ENCODE measurements around the gene ATP1A4.

Gene ATP1A4

DNA sequence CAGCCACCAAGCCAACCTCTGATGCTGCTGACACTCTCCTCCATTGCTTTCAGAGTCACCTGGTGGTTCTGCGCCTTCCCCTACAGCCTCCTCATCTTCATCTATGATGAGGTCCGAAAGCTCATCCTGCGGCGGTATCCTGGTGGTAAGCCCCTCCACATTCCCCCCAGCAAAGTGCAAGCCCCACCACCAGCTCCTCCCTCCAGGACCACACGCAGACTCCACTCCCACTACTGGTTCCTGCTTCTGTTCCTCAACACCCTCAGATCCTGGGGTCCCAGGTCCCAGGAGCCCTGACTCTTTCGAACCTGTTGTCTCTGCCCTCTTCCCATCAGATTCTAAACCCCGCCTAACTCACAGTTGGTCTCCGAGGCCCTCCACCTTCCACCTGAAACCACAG, 11.6 kb upstream of the ATP1A4 start:
- Histone ChIP-seq H3K9me3 (no peaks in the 10 kb centered on the region), H3K36me3 (no peaks in the 10 kb centered on the region), H4K20me1 (no peaks in the 10 kb centered on the region), H3K4me1 (peaks cover 10% of the 10 kb centered on the region), H3K27me3 (no peaks in the 10 kb centered on the region), H3K4me3 (no peak overlapping the region), H3K27ac (no peak overlapping the region), H3K4me2 (no peak overlapping the region), H3K9ac (no peak overlapping the region)
- no peak for TF ChIP-seq Cebpa-rat (IDR thresholded peaks at IDR 0.05)

DNA sequence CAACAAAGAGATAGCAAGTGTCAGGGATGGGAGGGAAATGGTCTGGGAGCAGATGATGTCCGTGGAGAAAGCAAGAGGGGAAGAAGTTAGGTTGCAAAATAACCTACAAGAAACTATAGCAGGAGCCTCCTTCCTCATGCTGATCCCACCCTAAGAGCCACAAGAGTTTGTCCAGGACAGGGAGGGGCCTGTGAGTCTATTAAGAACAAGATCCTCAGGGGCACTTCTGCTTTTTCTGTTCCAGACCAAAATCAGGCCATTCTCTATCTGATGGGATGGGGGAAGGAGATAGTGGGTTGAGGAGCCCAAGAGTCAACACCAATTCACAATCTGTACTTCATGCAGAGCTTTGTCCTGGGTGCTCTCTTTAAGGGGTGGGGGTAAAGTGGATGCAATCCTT, 7.7 kb upstream of the ATP1A4 start:
- H3K27me3 ChIP-seq: no peaks in the 10 kb centered on the region
- no peak overlapping the region for H3K4me3 ChIP-seq
- H3K9ac ChIP-seq: no peak overlapping the region
- H3K27ac ChIP-seq: no peak overlapping the region
- no peaks in the 10 kb centered on the region for H3K36me3 ChIP-seq
- no peaks in the 10 kb centered on the region for H4K20me1 ChIP-seq
- peaks cover 10% of the 10 kb centered on the region for H3K4me1 ChIP-seq
- no peak for TF ChIP-seq Cebpa-rat (IDR thresholded peaks at IDR 0.05)
- no peak overlapping the region for H3K4me2 ChIP-seq
- no peaks in the 10 kb centered on the region for H3K9me3 ChIP-seq

DNA sequence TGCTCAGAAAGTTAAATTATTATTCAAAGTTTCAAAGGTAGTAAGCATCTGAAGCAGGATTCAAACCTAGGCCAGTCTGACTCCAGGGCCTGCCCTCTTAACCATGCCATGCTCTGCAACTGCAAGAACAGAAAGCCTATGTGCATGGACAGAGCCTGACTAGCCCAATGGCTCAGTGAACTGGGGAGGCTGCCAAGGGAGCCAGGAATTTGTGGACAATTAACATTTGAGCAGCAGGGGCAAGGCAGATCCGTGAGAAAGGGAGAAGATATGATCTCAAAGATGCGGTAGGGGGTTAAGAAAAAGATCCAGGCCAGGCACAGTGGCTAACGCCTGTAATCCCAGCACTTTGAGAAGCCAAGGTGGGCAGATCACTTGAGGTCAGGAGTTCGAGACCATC, 6.5 kb upstream of the ATP1A4 start:
- no peak overlapping the region for H3K27ac ChIP-seq
- H3K27me3 ChIP-seq: no peaks in the 10 kb centered on the region
- TF ChIP-seq Cebpa-rat (IDR thresholded peaks at IDR 0.05): no peak
- no peaks in the 10 kb centered on the region for H3K9me3 ChIP-seq
- H3K36me3 ChIP-seq: no peaks in the 10 kb centered on the region
- no peak overlapping the region for H3K4me2 ChIP-seq
- no peak overlapping the region for H3K4me3 ChIP-seq
- peaks cover 10% of the 10 kb centered on the region for H3K4me1 ChIP-seq
- no peaks in the 10 kb centered on the region for H4K20me1 ChIP-seq
- no peak overlapping the region for H3K9ac ChIP-seq

DNA sequence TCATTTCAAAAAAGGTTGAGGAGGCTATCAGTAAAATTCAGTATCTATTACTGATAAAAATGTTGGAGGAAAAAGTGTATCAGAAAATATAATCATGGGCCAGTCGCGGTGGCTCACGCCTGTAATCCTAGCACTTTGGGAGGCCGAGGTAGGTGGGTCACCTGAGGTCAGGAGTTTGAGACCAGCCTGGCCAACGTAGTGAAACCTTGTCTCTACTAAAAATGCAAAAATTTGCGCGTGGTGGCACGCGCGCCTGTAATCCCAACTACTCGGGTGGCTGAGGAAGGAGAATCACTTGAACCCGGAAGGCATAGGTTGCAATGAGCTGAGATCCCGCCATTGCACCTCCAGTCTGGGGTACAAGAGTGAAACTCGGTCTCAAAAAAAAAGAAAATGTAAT, 5.3 kb upstream of the ATP1A4 start:
- H3K4me3 ChIP-seq: no peak overlapping the region
- no peaks in the 10 kb centered on the region for H3K9me3 ChIP-seq
- TF ChIP-seq Cebpa-rat (IDR thresholded peaks at IDR 0.05): no peak
- H3K27ac ChIP-seq: no peak overlapping the region
- peaks cover 2% of the 10 kb centered on the region for H3K4me1 ChIP-seq
- H3K36me3 ChIP-seq: no peaks in the 10 kb centered on the region
- H4K20me1 ChIP-seq: no peaks in the 10 kb centered on the region
- H3K9ac ChIP-seq: no peak overlapping the region
- H3K4me2 ChIP-seq: no peak overlapping the region
- no peaks in the 10 kb centered on the region for H3K27me3 ChIP-seq

DNA sequence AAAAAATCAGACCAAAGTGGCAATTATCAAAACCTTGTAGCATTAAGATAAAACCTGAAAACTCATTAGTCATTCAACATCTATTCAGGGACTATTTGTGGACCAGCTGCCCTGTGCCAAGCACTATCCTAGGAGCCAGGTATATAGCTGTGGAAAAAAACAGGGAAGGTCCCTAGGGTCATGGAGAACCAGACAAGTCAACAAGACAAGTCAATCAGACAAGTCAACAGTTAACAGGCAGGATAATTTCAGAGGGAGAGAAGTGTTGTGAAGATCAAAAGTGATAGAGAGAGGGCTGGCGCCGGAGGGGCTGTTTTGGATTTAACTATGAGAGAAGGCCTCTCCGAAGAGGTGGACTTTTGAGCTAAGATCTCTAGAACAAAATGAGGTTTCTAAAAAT, 3.3 kb upstream of the ATP1A4 start:
- Histone ChIP-seq H3K9ac (no peak overlapping the region), H4K20me1 (no peaks in the 10 kb centered on the region), H3K27ac (no peak overlapping the region), H3K36me3 (no peaks in the 10 kb centered on the region), H3K4me2 (no peak overlapping the region), H3K4me1 (no peaks in the 10 kb centered on the region), H3K4me3 (no peak overlapping the region), H3K27me3 (no peaks in the 10 kb centered on the region), H3K9me3 (no peaks in the 10 kb centered on the region)
- no peak for TF ChIP-seq Cebpa-rat (IDR thresholded peaks at IDR 0.05)

DNA sequence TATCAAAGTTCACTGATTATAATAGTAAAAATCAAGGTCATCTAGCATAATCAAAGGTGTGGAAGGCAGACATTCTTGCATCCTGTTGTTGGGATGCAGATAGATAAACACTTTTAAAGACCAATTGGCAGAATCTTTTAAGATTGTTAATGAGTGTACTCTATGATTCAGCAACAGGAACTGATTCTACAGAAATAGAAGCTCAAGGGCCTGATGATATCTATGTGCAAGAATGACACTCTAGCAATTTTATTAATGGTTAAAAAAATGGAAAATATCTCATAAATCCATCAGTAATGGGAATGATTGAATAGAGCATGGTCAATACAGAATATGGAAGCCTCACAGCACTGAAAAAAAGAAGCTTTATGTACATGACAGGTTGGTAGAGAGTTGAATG, 2.2 kb upstream of the ATP1A4 start:
- no peaks in the 10 kb centered on the region for H3K27me3 ChIP-seq
- TF ChIP-seq Cebpa-rat (IDR thresholded peaks at IDR 0.05): no peak
- no peak overlapping the region for H3K9ac ChIP-seq
- no peaks in the 10 kb centered on the region for H3K4me1 ChIP-seq
- no peak overlapping the region for H3K27ac ChIP-seq
- H3K4me2 ChIP-seq: no peak overlapping the region
- H3K9me3 ChIP-seq: no peaks in the 10 kb centered on the region
- H3K4me3 ChIP-seq: no peak overlapping the region
- H4K20me1 ChIP-seq: no peaks in the 10 kb centered on the region
- no peaks in the 10 kb centered on the region for H3K36me3 ChIP-seq

DNA sequence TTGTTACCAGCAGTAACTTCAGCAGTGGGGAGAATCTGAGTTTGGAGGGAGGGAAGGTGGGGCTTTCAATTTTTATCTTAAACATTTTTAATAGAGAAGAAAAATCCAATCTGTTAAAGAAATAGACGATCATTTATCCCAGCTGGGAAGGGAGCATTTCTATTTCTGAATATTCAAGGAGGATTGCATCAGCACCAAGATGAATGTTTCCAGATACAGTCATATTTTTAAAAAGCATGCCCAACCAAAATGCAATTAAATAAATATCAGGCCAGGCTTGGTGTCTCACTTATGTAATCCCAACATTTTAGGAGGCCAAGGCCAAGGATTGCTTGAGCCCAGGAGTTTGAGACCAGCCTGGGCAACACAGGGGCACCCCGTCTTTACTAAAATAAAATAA, 1.7 kb upstream of the ATP1A4 start:
- Histone ChIP-seq H3K36me3 (no peaks in the 10 kb centered on the region), H3K4me2 (no peak overlapping the region), H3K9ac (no peak overlapping the region), H3K9me3 (no peaks in the 10 kb centered on the region), H3K27ac (no peak overlapping the region), H4K20me1 (no peaks in the 10 kb centered on the region), H3K4me1 (no peaks in the 10 kb centered on the region), H3K4me3 (no peak overlapping the region), H3K27me3 (no peaks in the 10 kb centered on the region)
- no peak for TF ChIP-seq Cebpa-rat (IDR thresholded peaks at IDR 0.05)

DNA sequence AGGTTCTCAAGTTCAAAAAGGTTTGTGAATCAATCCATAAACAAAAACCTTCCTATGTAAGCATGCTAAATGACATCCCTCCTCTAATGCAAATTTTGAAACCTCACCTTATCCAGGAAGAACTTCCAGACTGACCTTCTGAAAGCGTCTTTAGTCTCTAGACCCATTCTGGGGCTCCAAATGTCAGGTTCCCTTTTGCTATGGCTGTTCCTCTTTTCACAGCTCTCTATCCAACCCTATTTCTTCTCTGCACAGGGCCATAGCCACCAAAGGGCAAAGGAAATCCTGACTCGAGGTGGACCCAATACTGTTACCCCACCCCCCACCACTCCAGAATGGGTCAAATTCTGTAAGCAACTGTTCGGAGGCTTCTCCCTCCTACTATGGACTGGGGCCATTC, 3.4 kb downstream of the ATP1A4 start:
- no peaks in the 10 kb centered on the region for H3K27me3 ChIP-seq
- no peak overlapping the region for H3K9ac ChIP-seq
- no peak overlapping the region for H3K4me2 ChIP-seq
- H4K20me1 ChIP-seq: no peaks in the 10 kb centered on the region
- TF ChIP-seq Cebpa-rat (IDR thresholded peaks at IDR 0.05): no peak
- H3K27ac ChIP-seq: no peak overlapping the region
- H3K4me1 ChIP-seq: no peaks in the 10 kb centered on the region
- no peaks in the 10 kb centered on the region for H3K36me3 ChIP-seq
- no peak overlapping the region for H3K4me3 ChIP-seq
- H3K9me3 ChIP-seq: no peaks in the 10 kb centered on the region

DNA sequence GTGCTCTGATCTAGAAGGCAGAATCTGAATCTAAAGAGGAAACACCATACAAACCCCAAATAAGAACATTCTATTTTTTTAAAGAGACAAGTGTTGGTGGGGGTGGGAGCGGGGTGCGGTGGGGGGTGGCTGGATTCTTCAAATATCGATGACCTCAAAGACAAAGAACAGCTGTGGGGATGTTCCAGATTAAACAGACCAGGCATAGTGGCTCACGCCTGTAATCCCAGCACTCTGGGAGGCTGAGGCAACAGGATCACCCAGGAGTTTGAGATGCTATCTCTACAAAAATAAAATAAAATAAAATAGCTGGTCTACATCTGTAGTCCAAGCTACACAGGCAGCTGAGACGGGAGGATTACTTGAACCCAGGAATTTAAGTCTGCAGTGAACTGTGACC, 5.0 kb downstream of the ATP1A4 start:
- Histone ChIP-seq H3K4me2 (no peak overlapping the region), H3K9ac (no peak overlapping the region), H3K9me3 (no peaks in the 10 kb centered on the region), H3K27ac (no peak overlapping the region), H3K4me1 (no peaks in the 10 kb centered on the region), H3K4me3 (no peak overlapping the region), H4K20me1 (no peaks in the 10 kb centered on the region), H3K27me3 (no peaks in the 10 kb centered on the region), H3K36me3 (no peaks in the 10 kb centered on the region)
- TF ChIP-seq Cebpa-rat (IDR thresholded peaks at IDR 0.05): no peak

DNA sequence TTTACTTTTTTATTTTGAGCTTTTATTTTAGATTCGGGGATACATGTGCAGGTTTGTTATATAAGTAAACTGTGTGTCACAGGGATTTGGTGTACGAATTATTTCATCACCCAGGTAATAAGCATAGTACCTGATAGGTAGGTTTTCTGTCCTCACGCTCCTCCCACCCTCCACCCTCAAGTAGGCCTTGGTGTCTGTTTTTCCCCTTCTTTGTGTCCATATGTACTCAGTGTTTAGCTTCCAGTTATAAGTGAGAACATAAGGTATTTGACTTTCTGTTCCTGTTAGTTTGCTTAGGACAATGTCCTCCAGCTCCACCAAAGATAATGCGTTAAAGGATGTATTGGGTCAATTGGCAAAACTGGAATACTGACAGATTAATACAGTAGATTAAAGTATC, 5.8 kb downstream of the ATP1A4 start:
- Histone ChIP-seq H3K9me3 (no peaks in the 10 kb centered on the region), H3K27me3 (no peaks in the 10 kb centered on the region), H3K9ac (no peak overlapping the region), H3K4me2 (no peak overlapping the region), H4K20me1 (no peaks in the 10 kb centered on the region), H3K27ac (no peak overlapping the region), H3K4me1 (no peaks in the 10 kb centered on the region), H3K36me3 (no peaks in the 10 kb centered on the region), H3K4me3 (no peak overlapping the region)
- TF ChIP-seq Cebpa-rat (IDR thresholded peaks at IDR 0.05): no peak

DNA sequence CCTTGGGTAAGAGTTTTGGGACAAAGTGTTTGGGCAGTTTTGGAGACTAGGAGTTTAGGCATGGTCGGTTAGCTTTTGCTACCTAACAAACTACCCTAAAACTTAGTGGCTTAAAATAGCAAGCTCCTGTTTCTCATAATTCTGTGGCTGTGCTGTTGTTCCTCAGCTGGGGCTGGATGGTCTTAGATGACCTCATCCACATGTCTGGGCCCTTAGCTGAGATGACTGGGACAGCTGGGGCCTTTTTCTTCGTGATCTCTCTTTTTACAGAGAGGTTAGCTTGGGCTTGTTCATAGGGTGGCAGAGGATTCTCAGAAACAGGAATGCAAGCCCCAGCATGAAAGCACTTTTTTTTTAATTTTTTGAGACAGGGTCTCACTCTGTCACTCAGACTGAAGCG, 6.6 kb downstream of the ATP1A4 start:
- H3K4me3 ChIP-seq: no peak overlapping the region
- no peak overlapping the region for H3K27ac ChIP-seq
- no peak overlapping the region for H3K4me2 ChIP-seq
- H4K20me1 ChIP-seq: no peaks in the 10 kb centered on the region
- no peaks in the 10 kb centered on the region for H3K27me3 ChIP-seq
- no peaks in the 10 kb centered on the region for H3K4me1 ChIP-seq
- no peak for TF ChIP-seq Cebpa-rat (IDR thresholded peaks at IDR 0.05)
- H3K9ac ChIP-seq: no peak overlapping the region
- H3K9me3 ChIP-seq: no peaks in the 10 kb centered on the region
- H3K36me3 ChIP-seq: no peaks in the 10 kb centered on the region
